Uterus (tissue), 4 donors: Measurements from ENCODE around the gene OTOG. TPM values are rescaled to one million over a fixed set of nuclear protein-coding genes. Genes with fewer than 3 reads are reported as not detected.

Experiments used
- DNase-seq, 2 donors: peaks; one replicate each; pipeline ENCODE4 v3.0.0-alpha.2; 2019 to 2020
- H3K27ac ChIP-seq, 2 donors: fragments of 200-600 bp; sonication (generic); 1 replicate in 1 of 2; 2 replicates in 1 of 2; pipeline ENCODE4 v1.5.1; 2016 to 2018
- H3K27me3 ChIP-seq, 2 donors: fragments of 200-600 bp; sonication (generic); one replicate each; pipeline ENCODE4 v1.5.1; 2018 to 2019; ENCODE audit warnings: control low read depth in 1 of 2
- H3K36me3 ChIP-seq, 2 donors: fragments of 200-600 bp; sonication (generic); one replicate each; pipeline ENCODE4 v1.5.1; 2019; ENCODE audit warnings: control low read depth in 1 of 2
- H3K4me1 ChIP-seq, 2 donors: fragments of 200-600 bp; sonication (generic); one replicate each; pipeline ENCODE4 v1.5.1; 2018 to 2019; ENCODE audit warnings: control low read depth in 1 of 2
- H3K4me3 ChIP-seq, 2 donors: fragments of 200-600 bp; sonication (generic); 1 replicate in 1 of 2; 2 replicates in 1 of 2; pipeline ENCODE4 v1.5.1; 2018 to 2019; ENCODE audit warnings: mild to moderate bottlenecking in 1 of 2
- H3K9me3 ChIP-seq, 2 donors: fragments of 200-600 bp; sonication (generic); one replicate each; pipeline ENCODE4 v1.5.1; 2019; ENCODE audit warnings: control low read depth in 1 of 2
- POLR2A ChIP-seq, 2 donors: fragments of 450-650 bp; IDR thresholded peaks; one replicate each; pipeline ENCODE4 v1.6.1; 2016; ENCODE audit warnings: antibody characterized with exemption in 2 of 2, mild to moderate bottlenecking in 1 of 2, moderate library complexity in 1 of 2
- intact Hi-C: fragments of 100-400 bp; cut with DNase I; formaldehyde crosslinking; loops from one replicate; pipeline ENCODE4 v1.15.1; 2023; ENCODE audit warnings: low total_unique reads
- total RNA-seq, 4 donors: library from RNA; depleted of rRNA in 3 of 4; stranded (reverse); fragments of >200 nt in 3 of 4; gene quantifications; one replicate each; pipeline versions ENCODE4 v1.1.0 to v1.2.4, GENCODE V29; 2014 to 2023
- TF ChIP-seq, protein P1 (sequence below), 4 experiments: fragments of 200-600 bp in 2 of 4; fragments of 450-650 bp in 2 of 4; sonication (generic) in 2 of 4; IDR thresholded peaks; one replicate each; pipeline ENCODE4 v1.5.1; 2016 to 2019; ENCODE audit warnings: antibody characterized with exemption in 4 of 4, mild to moderate bottlenecking in 2 of 4, moderate library complexity in 1 of 4
- donor health status: DM: yes; HTN: yes; CAD: no.

Gene OTOG
- total RNA-seq, 4 donors from 2014 or later, result under 0.01 TPM; not detected in 3

DNA sequence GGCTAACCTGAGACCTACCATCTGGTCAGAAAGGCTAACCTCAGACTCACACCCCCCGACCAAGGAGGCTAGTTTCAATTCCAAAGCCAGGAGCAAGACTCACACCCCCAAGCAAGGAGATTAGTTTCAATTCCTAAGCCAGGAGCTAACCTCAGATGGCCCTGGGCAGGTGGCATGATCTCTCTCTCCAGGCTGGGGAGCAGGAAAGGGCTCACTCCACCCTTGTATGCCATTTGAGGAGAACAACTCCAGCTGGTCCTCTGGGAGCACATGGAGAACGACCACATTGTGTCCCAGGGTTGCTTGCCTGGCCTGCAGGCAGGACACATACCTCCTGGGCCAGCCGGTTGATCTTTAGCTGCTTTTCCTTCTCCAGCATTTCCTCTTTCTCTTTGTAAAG is 35.5 kb upstream of the OTOG start:
- TF ChIP-seq, protein P1, sequence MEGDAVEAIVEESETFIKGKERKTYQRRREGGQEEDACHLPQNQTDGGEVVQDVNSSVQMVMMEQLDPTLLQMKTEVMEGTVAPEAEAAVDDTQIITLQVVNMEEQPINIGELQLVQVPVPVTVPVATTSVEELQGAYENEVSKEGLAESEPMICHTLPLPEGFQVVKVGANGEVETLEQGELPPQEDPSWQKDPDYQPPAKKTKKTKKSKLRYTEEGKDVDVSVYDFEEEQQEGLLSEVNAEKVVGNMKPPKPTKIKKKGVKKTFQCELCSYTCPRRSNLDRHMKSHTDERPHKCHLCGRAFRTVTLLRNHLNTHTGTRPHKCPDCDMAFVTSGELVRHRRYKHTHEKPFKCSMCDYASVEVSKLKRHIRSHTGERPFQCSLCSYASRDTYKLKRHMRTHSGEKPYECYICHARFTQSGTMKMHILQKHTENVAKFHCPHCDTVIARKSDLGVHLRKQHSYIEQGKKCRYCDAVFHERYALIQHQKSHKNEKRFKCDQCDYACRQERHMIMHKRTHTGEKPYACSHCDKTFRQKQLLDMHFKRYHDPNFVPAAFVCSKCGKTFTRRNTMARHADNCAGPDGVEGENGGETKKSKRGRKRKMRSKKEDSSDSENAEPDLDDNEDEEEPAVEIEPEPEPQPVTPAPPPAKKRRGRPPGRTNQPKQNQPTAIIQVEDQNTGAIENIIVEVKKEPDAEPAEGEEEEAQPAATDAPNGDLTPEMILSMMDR (IDR thresholded peaks at IDR 0.05), result no peak
- TF ChIP-seq POLR2A (IDR thresholded peaks at IDR 0.05), result no peak
- DNase-seq, result no peak

DNA sequence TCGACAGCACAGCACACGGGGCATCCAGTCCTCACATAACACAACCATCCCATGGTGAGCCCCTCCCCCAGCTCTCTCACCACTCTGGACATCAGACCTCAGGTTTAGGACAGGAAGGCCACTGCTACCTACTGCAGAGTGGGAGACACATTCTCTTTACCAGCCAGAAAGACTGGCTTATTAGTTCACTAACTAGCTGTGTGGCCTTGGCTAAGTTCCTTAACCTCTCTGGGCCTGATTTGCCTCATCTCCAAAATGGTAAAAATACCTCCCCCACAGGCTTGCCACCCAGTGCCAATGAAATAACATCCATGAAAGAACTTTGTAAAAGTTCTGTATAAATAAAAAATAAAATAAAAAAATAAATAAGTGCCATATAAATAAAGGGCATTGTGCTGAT is 35.0 kb upstream of the OTOG start:
- TF ChIP-seq POLR2A (IDR thresholded peaks at IDR 0.05), result no peak
- TF ChIP-seq, protein P1 (IDR thresholded peaks at IDR 0.05), result no peak
- Histone ChIP-seq H3K36me3 (no peaks in the 10 kb centered on the region), H3K4me1 (no peaks in the 10 kb centered on the region), H3K9me3 (no peaks in the 10 kb centered on the region), H3K4me3 (no peak overlapping the region), H3K27me3 (no peaks in the 10 kb centered on the region), H3K27ac (no peak overlapping the region)
- intact Hi-C loops, result no loop called here
- DNase-seq, result no peak

More for the DNA sequence above, 35.5 kb upstream of the OTOG start:
- Histone ChIP-seq H3K36me3 (no peaks in the 10 kb centered on the region), H3K27me3 (no peaks in the 10 kb centered on the region), H3K9me3 (no peaks in the 10 kb centered on the region), H3K27ac (no peak overlapping the region), H3K4me3 (no peak overlapping the region), H3K4me1 (no peaks in the 10 kb centered on the region)
- intact Hi-C loops, result no loop called here

DNA sequence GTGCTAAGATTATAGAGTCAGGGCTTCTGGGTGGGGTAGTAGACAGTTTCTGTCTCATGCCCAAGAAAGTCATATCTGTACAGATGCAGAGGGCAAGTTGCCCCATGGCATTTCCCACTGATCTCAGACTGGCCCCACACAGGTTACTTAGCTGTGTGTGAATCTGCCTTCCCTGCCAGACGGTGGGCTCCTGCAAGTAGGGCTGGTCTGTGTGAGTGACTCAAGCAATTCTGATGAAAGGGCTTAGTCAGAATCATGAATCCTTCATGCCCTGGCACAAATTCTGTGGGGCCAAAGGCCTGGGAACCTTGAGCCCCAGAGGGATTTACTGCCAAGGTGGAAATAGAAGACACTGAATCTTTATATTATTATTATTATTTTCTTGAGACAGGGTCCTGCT is 33.2 kb upstream of the OTOG start:
- Histone ChIP-seq H3K4me1 (no peaks in the 10 kb centered on the region), H3K27ac (no peak overlapping the region), H3K27me3 (no peaks in the 10 kb centered on the region), H3K36me3 (no peaks in the 10 kb centered on the region), H3K9me3 (no peaks in the 10 kb centered on the region), H3K4me3 (no peak overlapping the region)
- DNase-seq, result no peak
- TF ChIP-seq, protein P1 (IDR thresholded peaks at IDR 0.05), result no peak
- TF ChIP-seq POLR2A (IDR thresholded peaks at IDR 0.05), result no peak
- intact Hi-C loops, result no loop called here

DNA sequence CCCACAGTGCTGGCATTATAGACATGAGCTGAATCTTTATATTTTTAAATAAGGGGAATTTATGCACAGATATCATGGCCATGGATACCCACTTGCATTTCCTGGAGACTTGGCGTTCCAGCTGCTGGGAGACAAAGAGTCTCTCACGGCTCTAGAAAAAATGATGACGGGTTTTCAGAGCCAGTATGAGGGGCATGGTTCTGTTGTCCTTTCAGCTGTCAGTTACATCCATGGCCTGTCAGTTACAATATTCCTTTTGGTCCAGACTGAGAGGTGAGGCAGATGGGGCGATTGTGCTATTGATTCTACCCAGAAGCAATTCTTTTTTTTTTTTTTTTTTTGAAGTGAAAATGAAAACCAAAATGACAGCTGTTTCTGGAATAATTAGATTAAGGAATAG is 32.6 kb upstream of the OTOG start:
- Histone ChIP-seq H3K4me1 (no peaks in the 10 kb centered on the region), H3K27ac (no peak overlapping the region), H3K4me3 (no peak overlapping the region), H3K27me3 (no peaks in the 10 kb centered on the region), H3K36me3 (no peaks in the 10 kb centered on the region), H3K9me3 (no peaks in the 10 kb centered on the region)
- no peak for DNase-seq
- intact Hi-C loops, result no loop called here
- TF ChIP-seq POLR2A (IDR thresholded peaks at IDR 0.05), result no peak
- TF ChIP-seq, protein P1 (IDR thresholded peaks at IDR 0.05), result no peak

DNA sequence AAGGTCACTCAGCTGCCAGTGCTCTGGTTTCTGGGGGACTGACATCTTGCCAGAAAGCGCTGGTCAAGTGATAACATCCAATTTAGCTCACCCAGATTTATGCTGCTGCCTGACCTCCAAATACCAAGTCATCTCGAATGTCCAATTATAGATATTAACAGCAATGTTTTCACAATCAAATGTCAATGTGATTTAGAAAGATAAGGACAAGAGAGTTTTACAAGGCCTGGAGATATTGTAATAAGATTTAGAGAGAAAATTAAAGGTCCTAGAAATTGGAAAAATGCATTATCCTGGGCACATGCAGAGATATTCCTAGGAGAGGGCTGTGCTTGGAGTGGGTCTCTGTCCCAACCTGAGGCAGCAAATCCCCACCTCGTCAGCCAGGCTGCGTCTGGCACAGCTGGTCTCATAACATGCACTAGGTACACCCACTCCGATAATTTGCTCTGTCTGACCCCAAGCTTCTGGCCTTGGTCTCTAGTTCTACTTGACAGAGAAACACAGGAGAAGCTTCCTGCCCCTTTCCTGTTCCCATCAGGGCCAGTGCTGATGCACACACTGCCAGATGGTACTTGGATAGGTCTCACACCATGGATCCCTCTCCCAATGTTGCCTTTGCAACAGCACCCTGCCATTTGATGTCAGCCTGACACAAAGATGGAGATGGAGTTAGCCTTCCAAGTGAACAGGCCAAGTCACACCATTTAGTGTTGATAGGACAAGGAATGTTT is 31.4 kb upstream of the OTOG start:
- TF ChIP-seq POLR2A (IDR thresholded peaks at IDR 0.05), result no peak
- TF ChIP-seq, protein P1 (IDR thresholded peaks at IDR 0.05), result no peak
- no peak overlapping the region for H3K27ac ChIP-seq
- H3K4me1 ChIP-seq, result no peaks in the 10 kb centered on the region
- no peak overlapping the region for H3K4me3 ChIP-seq
- H3K9me3 ChIP-seq, result no peaks in the 10 kb centered on the region
- no peaks in the 10 kb centered on the region for H3K36me3 ChIP-seq
- H3K27me3 ChIP-seq, result no peaks in the 10 kb centered on the region
- DNase-seq, result no peak
- intact Hi-C loops, result no loop called here
